ENCODE data around the gene IFT57.

IFT57 gene

DNA sequence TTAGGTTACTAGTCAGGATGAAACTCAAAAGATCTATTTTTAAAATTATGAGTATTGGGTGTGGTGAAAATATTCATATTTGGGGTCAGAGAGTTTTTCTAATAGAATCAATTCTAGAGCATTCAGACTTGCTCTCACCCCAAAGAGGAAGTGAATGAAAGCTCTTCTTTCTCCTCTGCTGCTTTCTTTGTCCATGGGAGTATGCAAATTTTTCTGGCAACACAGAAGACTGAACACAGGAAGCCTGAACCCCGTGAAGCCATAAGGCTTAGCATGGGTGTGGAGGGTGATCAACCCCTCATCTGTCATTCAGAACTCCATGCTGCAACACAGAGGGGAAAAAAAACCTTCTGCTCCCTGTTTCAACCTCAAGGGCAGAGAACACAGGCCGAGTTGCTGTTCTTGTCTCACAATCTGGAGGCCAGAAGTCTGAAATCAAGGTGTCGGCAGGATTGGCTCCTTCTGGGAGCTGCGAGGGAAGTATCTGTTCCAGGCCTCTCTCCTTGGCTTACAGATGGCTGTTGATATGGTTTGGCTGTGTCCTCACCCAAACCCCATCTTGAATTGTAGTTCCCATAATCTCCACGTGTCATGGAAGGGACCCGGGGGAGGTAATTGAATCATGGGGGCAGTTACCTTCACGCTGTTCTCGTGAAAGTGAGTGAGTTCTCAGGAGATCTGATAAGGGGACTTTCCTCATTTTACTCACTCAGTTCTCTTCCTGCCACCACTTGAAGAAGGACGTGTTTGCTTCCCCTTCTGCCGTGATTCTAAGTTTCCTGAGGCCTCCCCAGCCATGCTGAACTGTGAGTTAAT is 97.7 kb downstream of the IFT57 start:
- DNase-seq, result no peak

- no peak for DNase-seq
These were observed 98.9 kb downstream of the IFT57 start for GRCh38 chr3:108123326-108123725.

DNA sequence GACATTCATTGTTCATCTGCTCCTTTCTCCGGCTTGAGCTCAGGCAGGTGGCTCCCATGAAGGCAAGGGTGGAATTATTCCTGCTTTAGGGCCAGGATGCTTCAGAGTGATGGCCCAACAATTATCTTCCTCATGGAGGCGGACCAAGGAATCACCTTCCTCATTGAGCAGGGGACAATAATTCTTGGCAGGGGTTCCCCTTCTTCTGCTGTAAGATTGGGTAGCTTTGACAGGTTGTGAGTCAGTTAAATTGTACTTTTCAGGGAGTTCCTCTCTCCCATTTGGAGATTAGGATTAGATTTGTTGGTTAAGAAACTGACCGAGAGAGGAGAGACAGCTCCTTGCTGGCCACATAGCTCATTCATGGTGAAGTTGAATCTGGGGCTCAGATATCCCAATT is 99.9 kb downstream of the IFT57 start:
- DNase-seq, result no peak

- no peak for DNase-seq
These were observed 102.7 kb downstream of the IFT57 start for GRCh38 chr3:108119398-108120104.

DNA sequence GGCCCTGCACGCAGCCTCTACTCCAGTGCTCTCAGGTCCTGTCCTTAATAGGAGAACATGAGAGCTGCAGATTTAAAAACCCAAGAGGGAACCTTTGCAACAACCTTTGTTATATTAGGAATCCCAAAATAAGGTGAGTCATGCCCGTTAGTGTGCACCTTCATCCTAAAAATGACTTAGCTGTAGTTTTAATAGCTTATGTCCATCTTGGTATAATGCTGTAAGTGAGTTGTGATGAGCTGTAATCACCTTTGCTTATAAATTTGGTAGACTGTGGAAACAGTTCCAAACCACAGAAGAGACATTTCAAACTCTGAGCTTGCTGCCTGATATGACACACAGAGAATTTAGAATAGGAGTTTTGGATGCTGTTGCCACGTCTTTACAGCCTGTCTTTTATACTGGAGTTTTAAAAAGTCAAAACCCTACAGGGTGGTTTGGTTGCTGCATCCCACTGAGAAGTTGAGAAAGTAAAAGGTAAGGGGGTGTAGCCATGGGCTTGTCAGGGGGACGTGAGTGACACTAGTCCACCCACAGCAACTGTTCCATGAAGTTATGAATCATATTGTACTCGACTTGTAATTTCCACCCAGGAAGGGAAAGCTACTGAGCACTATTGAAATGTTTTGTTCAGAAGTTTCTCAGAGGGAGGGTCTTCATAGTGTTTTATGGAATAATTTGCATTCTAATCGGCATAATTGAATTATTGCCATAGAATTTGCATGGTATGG is 104.0 kb downstream of the IFT57 start:
- DNase-seq, result no peak

- DNase-seq, result peak; percentile 26
These were observed 104.9 kb downstream of the IFT57 start for GRCh38 chr3:108117241-108117775.

GRCh38 chr3:108114423-108115065 is 107.7 kb downstream of the IFT57 start:
- DNase-seq, result no peak

DNA sequence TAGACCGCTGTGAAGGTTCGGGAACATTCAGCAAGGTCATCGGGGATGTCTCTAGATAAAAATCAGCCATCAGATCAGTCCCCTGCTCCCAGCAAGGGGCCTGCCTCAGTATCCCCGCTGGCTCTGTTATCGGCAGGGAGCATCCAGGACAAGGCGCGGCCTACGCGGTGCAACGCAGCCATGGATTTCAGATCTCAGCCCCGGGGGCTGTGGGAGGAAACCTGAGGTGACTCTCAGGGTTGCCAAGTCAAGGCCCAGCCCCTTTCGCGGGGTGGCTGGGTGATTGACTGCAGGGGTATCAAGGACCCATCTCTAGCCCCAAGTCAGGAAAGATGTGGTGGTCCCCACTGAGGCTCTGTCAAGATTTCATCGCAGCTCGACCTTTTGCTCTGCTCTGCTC is 108.2 kb downstream of the IFT57 start:
- no peak for DNase-seq

DNA sequence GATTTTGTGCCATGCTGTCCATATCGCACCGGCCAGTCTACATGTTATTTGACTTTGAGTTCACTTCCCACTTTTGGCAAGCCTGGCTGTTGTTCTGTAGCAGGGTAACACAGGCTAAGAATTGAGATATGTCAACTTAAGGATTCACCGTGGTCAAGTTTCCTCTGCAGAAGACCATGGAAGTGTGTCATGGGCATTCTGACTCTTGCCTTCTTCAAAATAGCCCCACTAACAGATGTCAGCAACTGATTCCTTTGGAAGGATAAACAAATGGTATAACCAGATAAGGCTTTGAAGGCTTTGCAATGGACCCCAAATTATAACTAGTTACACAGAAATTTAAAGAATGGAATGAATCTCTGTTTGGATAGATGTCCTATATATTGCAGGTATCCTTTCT is 111.3 kb downstream of the IFT57 start:
- no peak for DNase-seq
